Gastroesophageal sphincter (tissue), 3 donors: ENCODE measurements around the gene PHKA2.

Experiments used
- EP300 ChIP-seq: sonication (generic); formaldehyde crosslinking; IDR thresholded peaks from one replicate; pipeline ENCODE4 v1.6.1; 2017; ENCODE audit warnings: antibody characterized with exemption, mild to moderate bottlenecking
- POLR2A ChIP-seq, 2 donors: fragments of 450-650 bp; IDR thresholded peaks; one replicate each; pipeline ENCODE4 v1.6.1; 2017; ENCODE audit warnings: antibody characterized with exemption in 2 of 2, mild to moderate bottlenecking in 2 of 2, moderate library complexity in 1 of 2
- POLR2AphosphoS5 ChIP-seq: sonication (generic); formaldehyde crosslinking; IDR thresholded peaks from one replicate; pipeline ENCODE4 v1.6.1; 2017; ENCODE audit warnings: antibody characterized with exemption
- TF ChIP-seq, protein P1 (sequence below), 4 experiments: fragments of 200-600 bp in 2 of 4; fragments of 450-650 bp in 2 of 4; sonication (generic) in 1 of 4; IDR thresholded peaks; one replicate each; pipeline ENCODE4 v1.5.1; 2017 to 2019; ENCODE audit warnings: antibody characterized with exemption in 4 of 4, mild to moderate bottlenecking in 2 of 4, moderate library complexity in 2 of 4

DNA sequence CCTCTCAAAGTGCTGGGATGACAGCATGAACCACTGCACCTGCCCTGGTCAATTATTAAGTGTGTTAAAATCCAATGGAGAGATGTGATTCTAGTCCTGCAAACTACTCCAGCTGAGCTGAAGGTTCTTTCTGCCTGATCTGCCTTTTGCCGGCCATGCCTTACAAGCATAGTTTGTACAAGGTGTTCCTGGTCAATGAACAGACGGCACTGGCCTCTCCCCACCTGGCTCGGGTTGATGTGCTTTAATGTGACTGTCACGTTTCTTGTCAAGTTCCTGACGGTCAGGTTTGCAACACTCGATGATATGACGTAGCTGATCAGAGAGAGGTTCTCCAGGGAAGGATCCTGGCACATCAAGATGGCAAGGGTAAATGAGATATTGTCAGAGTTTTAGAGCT lies 23.1 kb upstream of the PHKA2 start:
- TF ChIP-seq, protein P1, sequence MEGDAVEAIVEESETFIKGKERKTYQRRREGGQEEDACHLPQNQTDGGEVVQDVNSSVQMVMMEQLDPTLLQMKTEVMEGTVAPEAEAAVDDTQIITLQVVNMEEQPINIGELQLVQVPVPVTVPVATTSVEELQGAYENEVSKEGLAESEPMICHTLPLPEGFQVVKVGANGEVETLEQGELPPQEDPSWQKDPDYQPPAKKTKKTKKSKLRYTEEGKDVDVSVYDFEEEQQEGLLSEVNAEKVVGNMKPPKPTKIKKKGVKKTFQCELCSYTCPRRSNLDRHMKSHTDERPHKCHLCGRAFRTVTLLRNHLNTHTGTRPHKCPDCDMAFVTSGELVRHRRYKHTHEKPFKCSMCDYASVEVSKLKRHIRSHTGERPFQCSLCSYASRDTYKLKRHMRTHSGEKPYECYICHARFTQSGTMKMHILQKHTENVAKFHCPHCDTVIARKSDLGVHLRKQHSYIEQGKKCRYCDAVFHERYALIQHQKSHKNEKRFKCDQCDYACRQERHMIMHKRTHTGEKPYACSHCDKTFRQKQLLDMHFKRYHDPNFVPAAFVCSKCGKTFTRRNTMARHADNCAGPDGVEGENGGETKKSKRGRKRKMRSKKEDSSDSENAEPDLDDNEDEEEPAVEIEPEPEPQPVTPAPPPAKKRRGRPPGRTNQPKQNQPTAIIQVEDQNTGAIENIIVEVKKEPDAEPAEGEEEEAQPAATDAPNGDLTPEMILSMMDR (IDR thresholded peaks at IDR 0.05) = no peak
- TF ChIP-seq POLR2AphosphoS5 = no peak
- TF ChIP-seq POLR2A (IDR thresholded peaks at IDR 0.05) = no peak
- TF ChIP-seq EP300 = no peak
